Central memory CD4-positive, alpha-beta T cell (primary cell): ENCODE measurements around the gene ENTPD7.

ENCODE experiments used
- DNase-seq: peaks from one replicate; pipeline ENCODE4 v3.0.0; 2022

ENTPD7 gene

DNA sequence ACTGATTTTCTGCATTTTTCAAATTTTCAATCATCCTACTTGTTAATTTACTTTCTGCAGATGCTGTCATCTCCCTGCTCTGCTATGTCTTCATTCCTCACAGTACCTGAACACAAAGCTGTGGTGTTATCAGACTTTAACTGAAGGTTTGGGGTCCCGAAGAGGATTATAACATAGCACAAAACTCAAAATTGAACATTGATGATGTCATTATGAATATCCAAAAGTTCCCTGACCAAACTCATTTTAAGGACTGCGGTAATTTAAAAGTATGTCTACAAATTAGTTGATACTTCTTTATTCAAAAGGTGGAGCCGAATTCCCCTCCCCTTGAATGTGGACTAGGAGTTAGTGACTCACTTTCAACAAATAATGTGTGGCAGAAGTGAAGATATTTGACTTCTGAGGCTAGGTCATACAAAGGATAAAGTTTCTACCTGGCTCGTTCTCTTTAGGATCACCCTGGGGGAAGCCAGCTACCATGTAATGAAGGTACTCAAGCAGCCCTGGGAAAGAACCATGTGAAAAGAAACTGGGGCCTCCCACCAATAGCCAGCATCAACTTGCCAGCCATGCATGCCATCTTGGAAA, 6.4 kb upstream of the ENTPD7 start:
- no peak for DNase-seq

DNA sequence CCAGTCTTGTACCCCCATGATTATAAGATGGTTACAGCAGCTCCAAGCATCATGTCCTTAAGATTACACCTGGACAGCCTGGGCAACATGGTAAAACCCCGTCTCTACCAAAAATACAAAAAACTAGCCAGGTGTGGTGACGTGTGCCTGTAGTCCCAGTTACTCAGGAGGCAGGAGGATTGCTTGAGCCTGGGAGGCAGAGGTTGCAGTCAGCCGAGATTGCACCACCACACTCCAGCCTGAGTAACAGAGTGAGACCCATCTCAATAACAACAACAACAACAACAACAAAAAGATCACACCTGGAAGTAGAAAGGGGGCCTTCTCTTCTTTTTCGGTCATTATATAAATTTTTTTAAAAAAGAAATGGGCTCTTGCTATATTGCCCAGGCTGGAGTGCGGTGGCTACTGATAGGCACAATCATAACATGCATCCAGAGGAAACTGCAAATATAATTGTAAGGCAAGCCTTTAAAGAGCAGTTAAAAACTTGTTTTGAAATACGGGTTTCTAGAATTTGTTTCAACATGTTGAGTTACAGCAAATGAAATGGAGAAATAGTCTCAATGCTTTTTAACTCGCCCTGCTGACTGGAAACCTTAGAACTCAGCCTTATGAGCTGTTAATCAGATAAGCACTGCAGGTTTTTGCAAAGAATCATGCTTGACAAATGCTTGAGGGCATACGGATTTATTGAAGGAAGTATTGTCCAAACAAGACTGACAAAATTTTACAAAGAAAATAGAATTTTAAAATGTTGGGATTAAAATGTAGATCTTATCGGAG, 4.7 kb upstream of the ENTPD7 start:
- DNase-seq = no peak

DNA sequence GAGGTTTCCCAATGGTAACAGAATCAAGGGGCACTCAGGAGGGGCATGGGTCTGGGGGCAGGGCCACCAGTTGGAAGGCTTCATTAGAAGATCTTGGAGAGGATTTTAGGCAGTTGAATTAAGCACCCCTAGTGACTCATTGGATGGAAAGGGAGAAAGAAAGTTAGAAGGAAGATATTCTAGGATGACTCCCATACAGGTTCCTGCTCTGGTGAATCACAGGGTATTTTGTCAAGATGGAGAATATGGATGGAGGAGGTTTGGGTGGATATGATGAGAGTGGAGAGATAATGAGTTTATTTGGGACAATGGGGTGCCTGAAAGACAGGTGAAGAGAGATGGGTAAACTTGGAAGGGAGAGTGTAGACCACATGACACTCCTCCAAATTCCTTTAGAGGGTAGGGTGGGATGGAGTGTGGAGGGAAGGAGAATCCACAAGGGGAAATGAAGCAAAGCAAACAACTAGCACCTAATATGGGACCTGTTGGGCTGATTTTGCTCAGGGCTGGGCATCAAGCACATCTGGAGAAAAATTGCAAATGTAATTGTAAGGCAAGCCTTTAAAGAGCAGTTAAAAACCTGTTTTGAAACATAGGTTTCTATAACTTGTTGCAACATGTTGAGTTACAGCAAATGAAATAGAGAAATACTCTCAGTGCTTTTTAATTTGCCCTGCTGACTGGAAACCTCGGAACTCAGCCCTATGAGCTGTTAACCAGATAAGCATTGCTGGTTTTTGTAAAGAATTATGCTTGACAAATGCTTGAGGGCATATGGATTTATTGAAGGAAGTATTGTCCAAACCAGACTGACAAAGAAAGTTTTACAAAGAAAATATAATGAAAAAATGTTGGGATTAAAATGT, 2.9 kb upstream of the ENTPD7 start:
- no peak for DNase-seq

DNA sequence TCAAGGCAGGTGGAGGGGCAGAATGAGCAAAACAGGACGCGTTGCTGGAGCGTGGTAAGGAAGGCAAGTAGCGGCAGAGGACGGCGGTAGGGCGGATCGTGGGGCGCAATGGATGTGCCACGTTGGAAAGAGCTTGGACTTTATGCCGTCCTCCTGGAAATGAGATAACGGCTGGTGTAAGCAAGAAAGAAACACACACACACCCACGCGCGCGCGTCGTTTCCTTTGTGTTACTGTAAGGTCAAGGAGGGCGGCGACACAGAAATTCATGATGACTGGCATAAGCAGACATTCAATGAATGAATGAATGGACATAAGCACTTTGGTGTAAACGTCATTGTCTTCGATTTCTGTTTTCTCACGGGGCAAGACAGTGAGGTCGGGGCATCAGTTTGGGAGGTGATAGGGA, 683 bp upstream of the ENTPD7 start:
- DNase-seq = no peak

DNA sequence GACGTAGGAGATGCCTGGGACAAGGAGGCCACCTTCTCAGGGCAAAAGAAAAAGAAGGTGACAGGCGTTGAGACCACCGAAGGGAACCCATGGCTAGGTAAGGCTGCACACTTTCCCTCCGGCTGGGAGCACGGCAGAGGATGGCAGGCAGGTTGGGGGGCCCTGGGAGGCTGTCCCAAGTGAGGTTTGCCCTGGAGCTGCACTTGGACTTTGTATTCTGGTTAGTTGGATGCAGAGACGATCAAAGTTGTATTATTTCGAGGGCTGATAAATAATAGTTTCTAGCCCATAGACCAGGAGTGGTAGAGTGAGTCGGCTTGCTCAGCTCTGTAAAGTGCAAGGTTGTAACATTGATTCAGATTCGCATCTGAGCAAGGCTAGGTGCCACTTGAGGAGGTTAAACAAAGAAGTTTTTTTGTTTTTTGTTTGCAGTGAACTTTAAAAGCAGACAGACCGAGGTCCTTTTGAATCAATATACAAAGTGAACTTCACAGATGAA, 608 bp downstream of the ENTPD7 start:
- DNase-seq = no peak

DNA sequence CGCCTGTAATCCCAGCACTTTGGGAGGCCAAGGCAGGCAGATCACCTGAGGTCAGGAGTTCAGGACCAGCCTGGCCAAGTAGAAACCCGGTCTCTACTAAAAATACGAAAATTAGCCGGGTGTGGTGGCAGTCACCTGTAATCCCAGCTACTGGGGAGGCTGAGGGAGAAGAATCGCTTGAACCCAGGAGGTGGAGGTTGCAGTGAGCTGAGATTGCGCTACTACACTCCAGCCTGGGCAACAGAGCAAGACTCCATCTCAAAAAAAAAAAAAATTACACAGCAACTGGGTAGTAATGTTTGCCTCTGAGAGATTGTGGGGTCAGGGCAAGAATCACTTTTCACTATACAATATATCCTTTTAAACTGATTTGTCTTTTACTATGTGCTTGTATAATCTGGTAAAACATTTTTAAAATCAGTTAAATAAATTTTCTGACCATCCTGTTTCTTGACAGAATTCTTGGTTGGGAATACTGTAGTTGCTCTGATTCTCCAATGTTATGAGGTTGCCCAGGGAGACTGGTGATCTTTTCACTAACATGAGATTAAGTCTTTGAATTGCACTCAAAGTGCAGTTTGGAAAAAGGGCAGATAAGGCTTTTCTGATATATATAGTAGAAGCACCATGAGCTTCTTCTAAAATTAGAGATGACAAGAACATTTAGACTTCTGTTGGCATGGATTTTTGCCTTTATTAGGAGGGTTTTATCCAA, 1.5 kb downstream of the ENTPD7 start:
- DNase-seq = no peak

DNA sequence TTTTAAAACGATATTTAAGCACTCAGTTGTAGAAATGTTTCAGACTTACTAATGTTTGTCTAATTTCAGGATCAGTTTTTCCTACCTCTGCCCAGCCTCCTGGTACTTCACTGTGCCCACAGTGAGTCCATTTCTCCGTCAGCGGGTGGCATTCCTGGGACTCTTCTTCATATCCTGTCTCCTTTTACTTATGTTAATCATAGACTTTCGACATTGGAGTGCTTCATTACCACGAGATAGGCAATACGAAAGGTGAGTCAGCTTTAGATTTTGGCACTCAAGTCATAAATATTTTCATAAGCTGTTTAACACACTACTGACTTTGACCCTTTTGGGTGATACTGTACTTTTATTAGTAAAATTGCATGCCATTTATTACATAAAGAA, 2.1 kb downstream of the ENTPD7 start:
- no peak for DNase-seq

DNA sequence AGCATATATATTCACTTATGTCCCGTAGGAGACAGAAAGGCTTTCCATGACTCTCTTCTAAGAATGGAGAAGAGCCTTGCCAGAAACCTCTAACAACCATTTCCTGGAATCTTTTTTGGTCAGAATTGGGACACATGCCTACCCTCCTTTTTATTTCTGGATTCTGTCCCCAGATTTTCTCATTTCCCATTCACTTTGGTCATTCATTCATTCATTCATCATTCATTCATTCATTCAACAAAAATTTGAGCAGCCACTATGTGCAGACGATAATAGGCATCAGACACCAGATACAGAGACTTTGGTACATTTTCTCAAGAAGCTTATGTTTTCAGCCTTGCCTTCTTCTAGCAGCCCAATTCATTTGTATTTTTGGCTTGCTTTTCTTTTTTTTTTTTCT, 6.0 kb downstream of the ENTPD7 start:
- no peak for DNase-seq

DNA sequence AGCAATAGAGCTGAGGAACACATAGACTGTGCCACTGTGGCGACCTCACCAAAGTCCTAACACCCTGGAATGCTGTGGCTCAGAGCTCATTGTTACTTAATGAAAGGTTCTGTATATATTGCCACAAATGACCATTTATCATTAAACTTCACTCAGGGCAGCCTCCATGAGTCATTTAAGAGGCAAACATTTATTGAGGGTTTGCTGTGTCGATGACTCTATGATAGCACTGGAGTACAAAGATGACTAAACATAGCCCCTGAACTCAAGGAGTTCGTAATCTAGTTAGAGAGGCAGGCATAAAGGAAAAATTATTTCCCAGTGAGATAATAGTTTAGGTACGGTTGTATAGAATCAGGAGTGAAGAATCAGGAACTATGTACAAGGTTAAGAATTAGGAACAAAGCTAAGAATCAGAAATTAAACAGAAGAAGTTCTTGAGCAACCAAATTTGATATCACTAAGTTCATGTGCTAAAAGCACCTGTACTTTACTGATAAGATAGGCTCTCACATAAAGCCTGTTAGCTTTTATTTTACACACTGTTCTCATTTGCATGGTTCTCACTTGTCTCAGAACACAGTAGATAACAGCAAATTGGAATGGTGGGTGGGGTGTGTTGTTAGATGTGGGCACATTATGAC, 7.9 kb downstream of the ENTPD7 start:
- no peak for DNase-seq

DNA sequence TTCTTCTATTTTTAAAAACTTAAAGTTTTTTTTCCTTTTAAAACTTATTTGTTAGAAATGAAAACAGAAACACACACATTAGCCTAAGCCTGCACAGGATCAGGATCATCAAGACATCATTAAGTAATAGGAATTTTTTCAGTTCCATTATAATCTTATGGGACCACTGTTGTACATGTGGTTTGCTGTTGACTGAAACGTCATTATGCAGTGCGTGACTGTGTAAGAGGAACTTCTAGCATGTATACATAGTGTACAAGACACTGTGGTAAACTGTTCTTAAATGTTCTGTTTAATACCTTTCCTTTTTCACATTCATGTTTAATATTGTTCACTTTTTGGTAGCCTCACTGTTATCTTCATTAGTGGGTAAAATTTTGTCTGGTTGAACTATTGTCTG, 12.1 kb downstream of the ENTPD7 start:
- no peak for DNase-seq

DNA sequence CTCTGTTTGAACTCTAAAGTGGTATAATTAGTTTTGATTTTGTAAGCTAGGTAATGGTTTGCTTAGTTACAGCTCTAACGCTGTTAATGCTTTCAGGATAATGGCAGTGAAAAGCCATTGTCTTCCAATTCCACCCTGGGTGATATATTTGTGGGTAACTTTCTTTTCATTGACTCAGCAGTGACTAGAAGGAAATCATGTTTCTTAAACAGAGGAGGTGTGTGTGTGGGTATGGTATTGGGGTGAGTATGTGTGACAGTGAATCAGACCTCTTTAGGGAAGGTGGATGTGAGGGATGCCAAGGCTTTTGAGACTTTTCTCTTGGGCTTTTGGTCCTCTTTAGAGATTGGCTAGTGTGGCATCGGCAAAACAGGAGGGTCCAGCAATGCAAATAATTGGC, 13.6 kb downstream of the ENTPD7 start:
- DNase-seq = no peak

DNA sequence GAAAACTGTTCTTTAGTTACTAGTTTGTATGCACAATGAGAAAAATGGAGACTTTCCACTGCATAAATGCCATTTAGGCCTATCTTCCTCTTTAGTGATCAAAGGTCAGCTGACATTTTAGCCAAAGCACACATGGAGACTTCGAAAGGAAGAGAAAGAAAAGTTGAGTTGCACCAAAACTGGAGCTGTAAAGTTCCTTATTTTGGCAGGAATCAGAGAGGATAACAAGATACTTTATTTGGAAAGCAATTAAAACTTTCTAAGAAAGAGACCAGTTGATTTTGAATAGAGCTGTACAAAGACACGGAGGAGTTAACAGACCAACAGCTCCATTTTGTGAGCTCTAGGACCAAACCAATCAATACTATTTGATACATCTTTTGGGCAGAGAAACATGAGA, 14.2 kb downstream of the ENTPD7 start:
- DNase-seq = no peak

DNA sequence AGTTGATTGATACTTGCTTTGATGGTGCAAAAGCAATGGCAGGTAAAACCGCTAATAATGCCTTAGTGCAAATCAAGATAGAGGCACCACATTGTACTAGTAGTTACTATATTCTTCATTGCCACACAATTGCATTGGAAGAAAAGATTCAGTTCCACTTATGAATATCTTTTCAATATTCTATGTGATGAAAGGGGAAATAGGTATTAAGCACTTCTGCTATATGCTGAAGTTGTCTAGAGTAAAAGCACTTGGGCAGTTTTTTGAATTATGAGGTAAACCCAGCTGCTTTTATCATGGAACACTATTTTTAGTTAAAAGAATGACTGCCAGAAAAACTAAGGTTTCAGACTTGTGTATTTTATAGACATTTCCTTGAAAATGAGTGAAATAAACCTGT, 15.5 kb downstream of the ENTPD7 start:
- DNase-seq = no peak

DNA sequence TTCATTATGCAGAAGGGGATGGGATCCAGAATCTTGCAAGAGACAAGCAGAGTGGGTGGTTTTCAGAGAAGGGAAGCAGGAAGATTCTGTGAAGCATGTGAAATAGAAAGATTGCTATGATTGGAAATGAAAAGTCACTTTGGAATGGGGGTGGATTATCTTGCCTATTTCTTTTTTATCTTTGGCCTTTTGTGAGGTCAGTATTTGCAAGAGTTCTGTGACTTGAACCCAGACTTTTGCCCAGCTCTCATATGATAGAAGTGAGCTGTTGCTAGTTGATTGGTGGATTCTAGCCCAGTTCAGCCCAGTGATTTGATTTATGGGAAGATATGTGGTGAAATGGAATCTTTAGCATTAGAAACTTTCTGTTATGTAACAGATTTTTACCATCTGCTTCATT, 17.1 kb downstream of the ENTPD7 start:
- no peak for DNase-seq

DNA sequence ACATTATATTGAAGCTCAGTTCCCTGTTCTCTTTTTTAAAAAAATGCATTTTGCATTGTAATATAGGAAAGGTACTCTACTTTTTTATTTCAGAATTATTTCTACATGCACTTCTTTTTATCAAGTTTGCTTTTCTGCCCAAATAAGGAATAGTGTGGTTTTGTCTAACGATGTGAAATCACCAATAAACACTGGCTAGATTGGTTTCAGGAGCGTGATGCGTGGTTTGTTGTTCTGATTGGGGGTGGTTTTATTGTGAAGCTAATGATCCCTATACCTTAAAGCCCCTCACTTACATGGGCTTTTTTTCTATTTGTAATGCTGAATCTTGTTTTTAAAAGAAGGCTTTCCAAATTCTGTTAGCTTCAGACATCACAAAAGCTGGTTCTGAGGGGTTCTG, 17.6 kb downstream of the ENTPD7 start:
- no peak for DNase-seq

DNA sequence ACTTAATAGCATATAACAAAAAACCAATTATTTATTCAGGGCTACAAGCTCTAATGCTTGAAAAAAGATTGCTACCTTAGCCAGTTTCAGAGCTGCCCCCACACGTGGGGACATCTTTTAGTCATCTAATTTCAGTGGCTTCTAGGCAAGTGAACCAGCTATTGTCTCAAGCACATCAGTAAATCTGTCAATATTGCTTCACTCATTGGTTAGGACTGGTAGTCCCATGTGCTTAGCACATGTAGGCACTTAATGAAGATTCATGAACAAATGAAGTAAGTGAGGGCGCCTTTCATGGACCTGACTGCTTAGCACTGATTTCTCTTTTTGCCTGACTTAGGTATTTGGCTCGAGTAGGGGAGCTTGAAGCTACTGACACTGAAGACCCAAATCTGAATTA, 19.6 kb downstream of the ENTPD7 start:
- no peak for DNase-seq

DNA sequence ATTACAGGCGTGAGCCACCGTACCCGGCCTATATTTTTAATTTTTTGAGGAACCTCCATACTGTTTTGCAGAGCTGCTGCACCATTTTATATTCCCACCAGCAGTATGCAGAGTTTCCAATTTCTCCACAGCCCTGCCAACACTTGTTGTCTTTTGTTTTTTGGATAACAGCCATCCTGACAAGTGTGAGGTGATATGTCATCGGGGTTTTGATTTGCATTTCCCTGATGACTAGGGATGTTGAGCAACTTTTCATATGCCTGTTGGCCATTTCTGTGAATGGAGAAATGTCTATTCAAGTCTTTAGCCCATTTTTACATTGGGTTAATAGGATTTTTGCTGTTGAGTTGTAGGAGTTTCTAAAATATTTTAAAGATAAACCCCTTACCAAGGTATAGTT, 22.2 kb downstream of the ENTPD7 start:
- DNase-seq = no peak

DNA sequence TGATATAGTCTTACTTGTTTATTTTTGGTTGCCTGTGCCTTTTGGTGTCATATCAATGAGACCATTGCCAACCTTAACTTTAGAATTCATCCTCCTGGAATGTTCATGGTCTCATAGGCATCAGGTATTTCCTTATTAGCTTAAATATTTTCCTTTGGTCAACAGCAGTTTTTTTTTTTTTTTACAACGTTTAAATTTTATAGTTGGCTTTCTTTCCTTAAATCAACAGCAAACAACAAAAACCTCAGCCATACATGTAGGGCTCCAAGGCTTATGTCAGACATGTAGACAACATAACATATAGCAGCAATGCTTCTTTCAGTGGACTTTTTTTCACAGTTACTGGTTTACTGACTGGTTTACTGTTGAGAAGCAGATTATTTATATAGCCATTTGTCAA, 22.7 kb downstream of the ENTPD7 start:
- DNase-seq = no peak

DNA sequence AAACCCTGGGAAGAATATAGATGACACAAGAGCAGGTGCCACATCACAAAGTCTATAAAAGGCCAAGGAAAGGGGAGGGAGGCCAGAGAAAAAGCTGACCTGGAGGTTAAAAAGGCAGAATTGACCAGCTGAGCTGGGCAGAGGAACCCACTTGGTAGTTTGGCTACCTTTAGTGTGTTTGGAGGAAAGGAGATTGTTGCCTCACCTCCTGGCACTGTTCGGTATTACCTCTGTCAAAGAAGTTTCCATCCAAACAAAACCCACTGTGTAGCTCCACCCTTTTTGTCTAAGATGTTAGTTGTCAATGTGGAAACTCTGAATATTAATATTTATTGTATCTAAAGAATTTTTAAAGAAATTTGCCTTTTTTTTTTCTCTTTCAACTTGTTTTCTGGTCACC, 23.4 kb downstream of the ENTPD7 start:
- DNase-seq = no peak

DNA sequence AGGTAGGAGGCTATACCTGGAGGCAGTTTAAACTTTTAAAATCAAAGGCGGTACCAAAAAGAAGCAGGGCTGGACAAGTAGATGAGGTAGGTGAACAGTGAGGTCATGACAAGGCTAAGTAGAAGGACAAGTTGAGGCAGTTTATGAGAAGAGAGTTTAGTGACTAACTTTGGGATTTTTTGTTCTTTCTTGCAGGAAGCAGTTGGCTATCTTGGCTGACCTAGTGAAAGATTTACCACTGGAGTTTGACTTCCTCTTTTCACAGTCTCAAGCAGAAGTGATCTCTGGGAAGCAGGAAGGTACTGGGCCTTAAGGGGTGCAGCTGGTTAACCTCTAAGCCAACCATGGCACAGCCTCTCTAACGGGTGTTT, 26.3 kb downstream of the ENTPD7 start:
- DNase-seq = no peak

DNA sequence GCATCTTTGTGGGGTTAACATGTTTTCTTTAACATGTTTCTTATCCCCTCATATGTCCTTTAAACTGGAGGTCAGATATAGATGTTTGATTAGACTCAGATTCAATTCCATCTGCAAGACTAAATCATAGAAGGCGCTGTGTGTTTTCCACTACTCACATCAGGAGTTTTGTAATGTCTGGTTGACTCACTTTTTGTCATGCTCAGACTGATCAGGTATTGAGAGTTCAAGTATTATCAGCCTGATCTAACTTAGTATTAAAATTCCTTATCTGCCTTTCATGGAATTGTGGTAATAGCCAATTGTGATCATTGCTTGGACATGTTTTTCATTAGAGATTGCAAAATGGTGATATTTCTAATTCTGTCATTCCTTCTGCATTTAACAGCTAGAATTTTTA, 30.2 kb downstream of the ENTPD7 start:
- DNase-seq = no peak

DNA sequence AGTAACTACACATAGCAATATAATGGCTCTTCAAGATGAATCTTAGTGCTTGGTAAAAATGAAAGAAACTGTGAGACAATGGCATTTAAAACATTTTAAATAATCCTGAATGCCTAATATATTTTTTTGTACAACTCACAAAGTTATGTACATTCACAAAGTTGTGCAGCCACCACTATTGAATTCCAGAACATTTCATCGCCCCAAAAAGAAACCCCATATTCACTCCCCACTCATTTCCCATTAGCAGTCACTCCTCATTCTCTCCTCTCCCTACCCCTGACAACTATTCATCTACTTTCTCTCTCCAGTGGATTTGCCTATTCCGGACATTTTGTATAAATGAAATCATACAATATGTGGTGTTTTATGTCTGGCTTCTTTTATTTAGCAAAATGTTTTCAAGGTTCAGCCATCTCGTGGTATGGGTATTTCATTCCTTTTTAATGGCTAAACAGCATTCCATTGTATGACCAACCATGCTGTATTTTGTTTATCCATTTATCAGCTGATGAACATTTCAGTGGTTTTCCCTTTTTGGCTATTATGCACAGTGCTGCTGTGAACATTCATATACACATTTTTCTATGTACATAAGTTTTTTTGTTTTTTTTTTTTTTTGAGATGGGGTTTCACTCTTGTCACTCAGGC, 34.7 kb downstream of the ENTPD7 start:
- DNase-seq = no peak
